Measurements from ENCODE around the gene DSCAM.

Gene DSCAM

GRCh38 chr21:40616377-40616704, 230.6 kb downstream of the DSCAM start:
- DNase-seq (ENCODE audit: low read depth), result no peak
- TF ChIP-seq CTCF (IDR thresholded peaks at IDR 0.05; ENCODE audit: control insufficient read depth, insufficient read depth, low read depth, low read length, missing control alignments), result no peak
- H3K4me3 ChIP-seq (ENCODE audit: control insufficient read depth, low read depth, low read length), result no peak overlapping the region

- DNase-seq (ENCODE audit: low read depth), result no peak
- no peak overlapping the region for H3K4me3 ChIP-seq (ENCODE audit: control insufficient read depth, low read depth, low read length)
- no peak for TF ChIP-seq CTCF (IDR thresholded peaks at IDR 0.05; ENCODE audit: control insufficient read depth, insufficient read depth, low read depth, low read length, missing control alignments)
Measured at GRCh38 chr21:40615505-40616376, 231.2 kb downstream of the DSCAM start.

- TF ChIP-seq CTCF (IDR thresholded peaks at IDR 0.05; ENCODE audit: control insufficient read depth, insufficient read depth, low read depth, low read length, missing control alignments), result no peak
- H3K4me3 ChIP-seq (ENCODE audit: control insufficient read depth, low read depth, low read length), result no peak overlapping the region
Measured at GRCh38 chr21:40613546-40614030, 233.4 kb downstream of the DSCAM start.

GRCh38 chr21:40610345-40610744, 236.6 kb downstream of the DSCAM start:
- DNase-seq (ENCODE audit: low read depth), result no peak
- TF ChIP-seq CTCF (IDR thresholded peaks at IDR 0.05; ENCODE audit: control insufficient read depth, insufficient read depth, low read depth, low read length, missing control alignments), result no peak

More at GRCh38 chr21:40613546-40614030, 233.4 kb downstream of the DSCAM start:
- DNase-seq (ENCODE audit: low read depth), result no peak

GRCh38 chr21:40606341-40606740, 240.6 kb downstream of the DSCAM start:
- no peak for DNase-seq (ENCODE audit: low read depth)
- no peak overlapping the region for H3K4me3 ChIP-seq (ENCODE audit: control insufficient read depth, low read depth, low read length)
- no peak for TF ChIP-seq CTCF (IDR thresholded peaks at IDR 0.05; ENCODE audit: control insufficient read depth, insufficient read depth, low read depth, low read length, missing control alignments)

More at GRCh38 chr21:40610345-40610744, 236.6 kb downstream of the DSCAM start:
- H3K4me3 ChIP-seq (ENCODE audit: control insufficient read depth, low read depth, low read length), result no peak overlapping the region

- no peak overlapping the region for H3K4me3 ChIP-seq (ENCODE audit: control insufficient read depth, low read depth, low read length)
- DNase-seq (ENCODE audit: low read depth), result no peak
- TF ChIP-seq CTCF (IDR thresholded peaks at IDR 0.05; ENCODE audit: control insufficient read depth, insufficient read depth, low read depth, low read length, missing control alignments), result no peak
Measured at GRCh38 chr21:40605094-40605493, 241.9 kb downstream of the DSCAM start.
